B cell (primary cell): Measurements from ENCODE around the gene TMEM37.

Source experiments
- EZH2 ChIP-seq: IDR thresholded peaks from 2 replicates; pipeline ENCODE4 v1.6.1; 2012; ENCODE audit warnings: borderline replicate concordance, low read depth, mild to moderate bottlenecking, moderate library complexity, low read length; ENCODE audit not compliant: insufficient read depth, poor library complexity, severe bottlenecking
- TF ChIP-seq, protein P1 (sequence below): fragments of 200-600 bp; IDR thresholded peaks from one replicate; pipeline ENCODE4 v1.8.0; 2022; ENCODE audit warnings: antibody characterized with exemption, mild to moderate bottlenecking

DNA sequence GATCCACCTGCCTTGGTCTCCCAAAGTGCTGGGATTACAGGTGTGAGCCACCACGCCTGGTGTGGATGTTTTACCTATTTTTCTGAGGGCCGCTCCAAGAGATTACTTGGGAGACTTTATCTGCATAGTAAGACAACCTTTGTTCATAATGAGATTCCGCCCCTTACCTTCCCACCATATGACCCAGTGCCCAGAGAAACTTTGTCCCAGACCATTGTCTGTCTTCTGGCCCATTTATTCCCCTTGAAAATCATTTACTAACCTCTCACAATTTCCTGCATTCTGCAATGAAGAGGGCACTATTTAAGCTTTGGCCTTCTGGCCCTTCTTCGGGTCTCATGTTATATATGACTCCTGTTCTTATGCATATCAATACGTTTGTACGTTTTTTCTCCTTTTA, 13.7 kb upstream of the TMEM37 start:
- TF ChIP-seq, protein P1, sequence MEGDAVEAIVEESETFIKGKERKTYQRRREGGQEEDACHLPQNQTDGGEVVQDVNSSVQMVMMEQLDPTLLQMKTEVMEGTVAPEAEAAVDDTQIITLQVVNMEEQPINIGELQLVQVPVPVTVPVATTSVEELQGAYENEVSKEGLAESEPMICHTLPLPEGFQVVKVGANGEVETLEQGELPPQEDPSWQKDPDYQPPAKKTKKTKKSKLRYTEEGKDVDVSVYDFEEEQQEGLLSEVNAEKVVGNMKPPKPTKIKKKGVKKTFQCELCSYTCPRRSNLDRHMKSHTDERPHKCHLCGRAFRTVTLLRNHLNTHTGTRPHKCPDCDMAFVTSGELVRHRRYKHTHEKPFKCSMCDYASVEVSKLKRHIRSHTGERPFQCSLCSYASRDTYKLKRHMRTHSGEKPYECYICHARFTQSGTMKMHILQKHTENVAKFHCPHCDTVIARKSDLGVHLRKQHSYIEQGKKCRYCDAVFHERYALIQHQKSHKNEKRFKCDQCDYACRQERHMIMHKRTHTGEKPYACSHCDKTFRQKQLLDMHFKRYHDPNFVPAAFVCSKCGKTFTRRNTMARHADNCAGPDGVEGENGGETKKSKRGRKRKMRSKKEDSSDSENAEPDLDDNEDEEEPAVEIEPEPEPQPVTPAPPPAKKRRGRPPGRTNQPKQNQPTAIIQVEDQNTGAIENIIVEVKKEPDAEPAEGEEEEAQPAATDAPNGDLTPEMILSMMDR = no peak
- TF ChIP-seq EZH2 = no peak
